HG02870 (cell line): ENCODE measurements around the gene NDUFA8.

ENCODE experiments used
- ATAC-seq: cut with Tn5 transposase; IDR thresholded peaks from one replicate; pipeline ENCODE4 v1.9.1; 2021; ENCODE audit warnings: mild to moderate bottlenecking, moderate library complexity; ENCODE audit not compliant: unreplicated experiment

The NDUFA8 gene

GRCh38 chr9:122138560-122139268, 20.9 kb downstream of the NDUFA8 start:
- no peak for ATAC-seq

- ATAC-seq = no peak
Observed at GRCh38 chr9:122135529-122135859, 24.1 kb downstream of the NDUFA8 start.

- no peak for ATAC-seq
Observed at GRCh38 chr9:122134822-122135528, 24.6 kb downstream of the NDUFA8 start.

GRCh38 chr9:122133984-122134535, 25.5 kb downstream of the NDUFA8 start:
- no peak for ATAC-seq

- ATAC-seq = no peak
Observed at GRCh38 chr9:122133263-122133983, 26.2 kb downstream of the NDUFA8 start.

- ATAC-seq = no peak
Observed at GRCh38 chr9:122132539-122132938, 27.0 kb downstream of the NDUFA8 start.

- no peak for ATAC-seq
Observed at GRCh38 chr9:122131401-122132001, 28.1 kb downstream of the NDUFA8 start.

- no peak for ATAC-seq
Observed at GRCh38 chr9:122130837-122131236, 28.7 kb downstream of the NDUFA8 start.

- ATAC-seq = no peak
Observed at GRCh38 chr9:122129969-122130368, 29.6 kb downstream of the NDUFA8 start.

- ATAC-seq = no peak
Observed at GRCh38 chr9:122128969-122129343, 30.6 kb downstream of the NDUFA8 start.

- no peak for ATAC-seq
Observed at GRCh38 chr9:122128007-122128968, 31.3 kb downstream of the NDUFA8 start.

- no peak for ATAC-seq
Observed at GRCh38 chr9:122127396-122127798, 32.2 kb downstream of the NDUFA8 start.

GRCh38 chr9:122126331-122127261, 33.0 kb downstream of the NDUFA8 start:
- no peak for ATAC-seq

GRCh38 chr9:122125509-122126330, 33.9 kb downstream of the NDUFA8 start:
- ATAC-seq = no peak

- ATAC-seq = peak; percentile 69
Observed at GRCh38 chr9:122125158-122125508, 34.4 kb downstream of the NDUFA8 start.

- no peak for ATAC-seq
Observed at GRCh38 chr9:122124528-122124927, 35.1 kb downstream of the NDUFA8 start.

- no peak for ATAC-seq
Observed at GRCh38 chr9:122124048-122124447, 35.5 kb downstream of the NDUFA8 start.

GRCh38 chr9:122122903-122123632, 36.5 kb downstream of the NDUFA8 start:
- peak; percentile 46 for ATAC-seq
